IMR-90 (cell line): ENCODE measurements around the gene NR1I3. TPM values are rescaled to one million over a fixed set of nuclear protein-coding genes. Genes with fewer than 3 reads are reported as not detected.

Source experiments
- ATAC-seq: fragments of 200-7000 bp; cut with Tn5 transposase; 2 replicates; pipeline ENCODE4 v1.9.1; 2020; ENCODE audit warnings: low read depth, mild to moderate bottlenecking, moderate library complexity
- BruUV-seq: library from RNA; stranded (reverse); fragments of 400-500 nt; replicated peaks from 2 replicates; lab custom pipeline; 2021; lab: Mats Ljungman, UMichigan
- CTCF ChIA-PET: fragments of 300-600 bp; formaldehyde crosslinking; extraction: SDS; loops from one replicate; lab custom pipeline; 2021; ENCODE audit warnings: antibody characterized with exemption; lab: Yijun Ruan, JAX
- POLR2A ChIA-PET: fragments of 300-600 bp; sonication (Branson Sonifier 250); formaldehyde crosslinking; loops from one replicate; lab custom pipeline; 2022; ENCODE audit warnings: antibody characterized with exemption; ENCODE audit not compliant: unreplicated experiment; lab: Charles Lee
- DNase-seq: peaks from one replicate; pipeline ENCODE4 v3.0.0; 2013
- H2AFZ ChIP-seq: replicated peaks from 2 replicates; pipeline ENCODE3; 2013; ENCODE audit warnings: low read length, mild to moderate bottlenecking; ENCODE audit not compliant: poor library complexity
- H2AK5ac ChIP-seq: 2 replicates; pipeline ENCODE4 v1.6.1; 2013; ENCODE audit warnings: low read depth, low read length, inconsistent platforms
- H2AK9ac ChIP-seq: replicated peaks from 2 replicates; pipeline ENCODE3; 2013; ENCODE audit warnings: mild to moderate bottlenecking, low read depth, low read length, moderate library complexity; ENCODE audit not compliant: poor library complexity
- H2BK120ac ChIP-seq: 2 replicates; pipeline ENCODE4 v1.6.1; 2013; ENCODE audit warnings: low read depth, low read length, inconsistent platforms
- H2BK15ac ChIP-seq: 3 replicates; pipeline ENCODE4 v1.6.1; 2013; ENCODE audit warnings: low read depth, low read length, inconsistent platforms
- H2BK20ac ChIP-seq: 2 replicates; pipeline ENCODE4 v1.6.1; 2013; ENCODE audit warnings: low read depth, mild to moderate bottlenecking, inconsistent platforms, low read length, moderate library complexity
- H2BK5ac ChIP-seq: 2 replicates; pipeline ENCODE4 v1.6.1; 2013; ENCODE audit warnings: mild to moderate bottlenecking, low read depth, low read length, inconsistent platforms; ENCODE audit not compliant: poor library complexity, severe bottlenecking
- H3K14ac ChIP-seq: replicated peaks from 2 replicates; pipeline ENCODE4 v1.6.1; 2013; ENCODE audit warnings: low read depth, low read length, inconsistent platforms
- H3K18ac ChIP-seq: 2 replicates; pipeline ENCODE4 v1.6.1; 2013; ENCODE audit warnings: low read depth, low read length, control low read depth
- H3K23ac ChIP-seq: 2 replicates; pipeline ENCODE4 v1.6.1; 2013; ENCODE audit warnings: low read depth, low read length, inconsistent platforms
- H3K27ac ChIP-seq: 2 replicates; pipeline ENCODE4 v1.5.1; 2013; ENCODE audit warnings: mild to moderate bottlenecking, control low read depth, low read length; ENCODE audit not compliant: insufficient read depth
- H3K27me3 ChIP-seq: 2 replicates; pipeline ENCODE4 v1.6.1; 2013; ENCODE audit warnings: low read length; ENCODE audit not compliant: control insufficient read depth, insufficient read depth
- H3K36me3 ChIP-seq: 2 replicates; pipeline ENCODE4 v1.6.1; 2013; ENCODE audit warnings: low read length, mixed read lengths; ENCODE audit not compliant: control insufficient read depth, insufficient read depth
- H3K4ac ChIP-seq: 2 replicates; pipeline ENCODE4 v1.6.1; 2013; ENCODE audit warnings: low read depth, low read length, inconsistent platforms
- H3K4me1 ChIP-seq: 2 replicates; pipeline ENCODE4 v1.6.1; 2013; ENCODE audit warnings: low read length, mixed read lengths; ENCODE audit not compliant: control insufficient read depth, insufficient read depth
- H3K4me2 ChIP-seq: 2 replicates; pipeline ENCODE4 v1.6.1; 2013; ENCODE audit warnings: low read depth, mild to moderate bottlenecking, control low read depth, low read length, moderate library complexity
- H3K4me3 ChIP-seq: 2 replicates; pipeline ENCODE4 v1.5.1; 2013; ENCODE audit warnings: low read depth, mild to moderate bottlenecking, control low read depth, low read length, moderate library complexity; ENCODE audit not compliant: insufficient read depth
- H3K56ac ChIP-seq: 2 replicates; pipeline ENCODE4 v1.6.1; 2013; ENCODE audit warnings: low read length, inconsistent platforms; ENCODE audit not compliant: insufficient read depth; ENCODE audit errors: extremely low read depth
- H3K79me1 ChIP-seq, 2 experiments: 2 replicates each; pipeline ENCODE4 v1.6.1; 2013; ENCODE audit warnings: low read length in 2 of 2, inconsistent platforms in 1 of 2, low read depth in 1 of 2
- H3K9ac ChIP-seq: 2 replicates; pipeline ENCODE4 v1.6.1; 2013; ENCODE audit warnings: low read depth, low read length, control low read depth
- H3K9me1 ChIP-seq: 2 replicates; pipeline ENCODE4 v1.6.1; 2013; ENCODE audit warnings: low read length, inconsistent platforms; ENCODE audit not compliant: insufficient read depth
- H3K9me3 ChIP-seq: 2 replicates; pipeline ENCODE4 v1.6.1; 2013; ENCODE audit warnings: low read length; ENCODE audit not compliant: control insufficient read depth, insufficient read depth
- H4K20me1 ChIP-seq: 2 replicates; pipeline ENCODE4 v1.6.1; 2013; ENCODE audit warnings: low read length, inconsistent platforms; ENCODE audit not compliant: insufficient read depth
- H4K5ac ChIP-seq: 2 replicates; pipeline ENCODE4 v1.6.1; 2013; ENCODE audit warnings: mild to moderate bottlenecking, low read depth, low read length, control low read depth
- H4K8ac ChIP-seq, 2 experiments: 2 replicates each; pipeline ENCODE4 v1.6.1; 2013; ENCODE audit warnings: low read depth in 2 of 2, low read length in 2 of 2, control low read depth in 1 of 2, inconsistent platforms in 1 of 2
- H4K91ac ChIP-seq: 2 replicates; pipeline ENCODE4 v1.6.1; 2013; ENCODE audit warnings: low read depth, low read length, inconsistent platforms; ENCODE audit not compliant: insufficient read depth
- RCOR1 ChIP-seq: IDR thresholded peaks from 2 replicates; pipeline ENCODE4 v1.6.1; 2012; ENCODE audit warnings: mild to moderate bottlenecking, low read length, improper control_type of control experiment; ENCODE audit not compliant: insufficient replicate concordance
- WGBS, 2 experiments: methylation state at CpG; one replicate each; pipeline versions ENCODE4 v1.1.5 to v1.1.7; 2013; ENCODE audit warnings: missing lambda C conversion rate in 2 of 2; ENCODE audit not compliant: insufficient read length in 1 of 2; ENCODE audit errors: extremely low coverage in 2 of 2; 5-methylcytosine and 5-hydroxymethylcytosine counted together
- dilution Hi-C: fragments of 300-500 bp; cut with HindIII; formaldehyde crosslinking; loops from one replicate; pipeline ENCODE4 v1.14.3; 2018; ENCODE audit warnings: low sequenced_read_pairs; ENCODE audit not compliant: unreplicated experiment
- in situ Hi-C: fragments of 300-500 bp; cut with MboI; formaldehyde crosslinking; loops from 3 replicates; pipeline ENCODE4 v1.14.3; 2019; ENCODE audit warnings: low sequenced_read_pairs, inconsistent platforms, mixed read lengths
- intact Hi-C: fragments of 100-400 bp; cut with micrococcal nuclease; formaldehyde crosslinking; loops from 2 replicates; pipeline ENCODE4 v1.10.0; 2022
- polyA plus RNA-seq, 3 experiments: library from polyadenylated mRNA; depleted of rRNA; stranded (reverse); fragments of >200 nt; gene quantifications; 2 replicates each; pipeline ENCODE4 v1.2.3, GENCODE V29; 2012; ENCODE audit warnings: low replicate concordance in 1 of 3
- total RNA-seq: library from RNA; depleted of rRNA; stranded (reverse); fragments of >200 nt; gene quantifications from 2 replicates; pipeline ENCODE4 v1.2.3, GENCODE V29; 2012
- TF ChIP-seq, protein P1 (sequence below): fragments of 150-350 bp; IDR thresholded peaks from 2 replicates; pipeline ENCODE4 v1.6.1; 2016; ENCODE audit warnings: low read depth, mild to moderate bottlenecking, low read length, moderate library complexity, borderline replicate concordance

The NR1I3 gene
- total and polyA plus RNA-seq, 2 of the 4 experiments (the other 2 are of a cell fraction), result not detected

DNA sequence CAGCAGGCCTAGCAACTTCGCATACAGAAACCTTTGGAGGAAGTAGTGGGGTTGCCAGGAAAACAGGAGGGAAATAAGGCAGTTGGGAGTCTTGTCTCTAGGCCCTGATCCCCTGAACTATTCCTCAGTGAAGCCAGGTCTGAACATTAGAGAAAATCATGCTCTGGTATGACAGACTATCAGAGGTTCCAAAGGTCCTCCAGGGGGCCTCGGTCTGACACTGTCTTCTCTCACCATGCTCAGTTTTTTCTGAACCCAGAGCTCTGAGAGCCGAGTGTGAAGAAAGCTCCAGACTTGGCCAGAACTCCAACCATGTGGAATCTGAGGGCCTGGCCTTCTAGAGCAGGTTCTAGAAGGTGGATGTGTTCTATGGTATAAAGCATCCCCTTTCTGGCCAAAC is 8.1 kb downstream of the NR1I3 start:
- DNase-seq, result no peak
- H3K14ac ChIP-seq, result no peak overlapping the region
- H4K8ac ChIP-seq, result no peak overlapping the region
- H2BK120ac ChIP-seq, result no peak overlapping the region
- dilution Hi-C loops, result no loop called here
- H2AK9ac ChIP-seq, result no peak overlapping the region
- ChIA-PET CTCF (interaction anchor here (1.3 kb wide), 1 partner anchor 152 kb away, joined by 5 read pairs; no protein-coding TSS in a partner anchor), POLR2A (no interaction called here)
- H4K20me1 ChIP-seq, result no peaks in the 10 kb centered on the region
- no peak overlapping the region for H4K91ac ChIP-seq
- H3K4me3 ChIP-seq, result no peak overlapping the region
- H3K27ac ChIP-seq, result no peak overlapping the region
- no peak overlapping the region for H4K5ac ChIP-seq
- ATAC-seq, result no peak
- H2AFZ ChIP-seq, result no peak overlapping the region
- peaks cover 8% of the 10 kb centered on the region; the same call in 1 of the 2 replicates for H3K9me1 ChIP-seq
- H3K18ac ChIP-seq, result no peak overlapping the region
- no peak overlapping the region for H3K23ac ChIP-seq
- H2BK15ac ChIP-seq, result no peak overlapping the region
- H3K27me3 ChIP-seq, result no peaks in the 10 kb centered on the region
- H3K9me3 ChIP-seq, result no peaks in the 10 kb centered on the region
- H3K4me2 ChIP-seq, result no peak overlapping the region
- in situ Hi-C loops, result loop anchor here (5.0 kb wide), 2 partner anchors 62 to 152 kb away; no protein-coding TSS in a partner anchor
- no peak overlapping the region for H2BK20ac ChIP-seq
- H3K36me3 ChIP-seq, result peaks cover 19% of the 10 kb centered on the region
- no peak overlapping the region for H3K9ac ChIP-seq
- no peak overlapping the region for H3K56ac ChIP-seq
- H2BK5ac ChIP-seq, result no peak overlapping the region
- H3K4ac ChIP-seq, result no peak overlapping the region
- intact Hi-C loops, result no loop called here
- H3K4me1 ChIP-seq, result peaks cover 9% of the 10 kb centered on the region; the same call in 1 of the 2 replicates
- 100% methylated on average over 1 of the region's 3 CpGs; no CpG with 5 or more reads in 1 of the 2 experiments for WGBS, 2 experiments
- no peak overlapping the region for H2AK5ac ChIP-seq
- no TSS peak for BruUV-seq
- peaks cover 9 to 17% of the 10 kb centered on the region in 2 experiments; a peak in 3 of 4 replicates for H3K79me1 ChIP-seq
- no peak for TF ChIP-seq RCOR1
- TF ChIP-seq, protein P1, sequence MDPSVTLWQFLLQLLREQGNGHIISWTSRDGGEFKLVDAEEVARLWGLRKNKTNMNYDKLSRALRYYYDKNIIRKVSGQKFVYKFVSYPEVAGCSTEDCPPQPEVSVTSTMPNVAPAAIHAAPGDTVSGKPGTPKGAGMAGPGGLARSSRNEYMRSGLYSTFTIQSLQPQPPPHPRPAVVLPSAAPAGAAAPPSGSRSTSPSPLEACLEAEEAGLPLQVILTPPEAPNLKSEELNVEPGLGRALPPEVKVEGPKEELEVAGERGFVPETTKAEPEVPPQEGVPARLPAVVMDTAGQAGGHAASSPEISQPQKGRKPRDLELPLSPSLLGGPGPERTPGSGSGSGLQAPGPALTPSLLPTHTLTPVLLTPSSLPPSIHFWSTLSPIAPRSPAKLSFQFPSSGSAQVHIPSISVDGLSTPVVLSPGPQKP, result no peak
